Panc1 (cell line): ENCODE results near the gene PPP3R1.
"Not testable (repeated sequence)": the region's sequence is repeated elsewhere in the genome, so short reads cannot be mapped to it uniquely, and the experiment has no call there.

Source experiments
- POLR2AphosphoS5 ChIP-seq: IDR thresholded peaks from 2 replicates; pipeline ENCODE4 v1.6.1; 2012; ENCODE audit warnings: mild to moderate bottlenecking, low read depth, low read length, moderate library complexity
- SIN3A ChIP-seq: IDR thresholded peaks from 2 replicates; pipeline ENCODE4 v1.6.1; 2012; ENCODE audit warnings: low read depth, mild to moderate bottlenecking, low read length, moderate library complexity, borderline replicate concordance; ENCODE audit not compliant: insufficient read depth
- TCF7L2 ChIP-seq: IDR thresholded peaks from 2 replicates; pipeline ENCODE4 v1.6.1; 2011; ENCODE audit warnings: mild to moderate bottlenecking, low read depth, low read length, inconsistent platforms
- TF ChIP-seq, protein P1 (sequence below): fragments of 450-650 bp; IDR thresholded peaks from 2 replicates; pipeline ENCODE4 v1.5.1; 2017; ENCODE audit warnings: mild to moderate bottlenecking

GRCh38 chr2:68175210-68175609 lies 77.1 kb downstream of the PPP3R1 start:
- not testable (repeated sequence) for TF ChIP-seq POLR2AphosphoS5, SIN3A, TCF7L2
- TF ChIP-seq, protein P1, sequence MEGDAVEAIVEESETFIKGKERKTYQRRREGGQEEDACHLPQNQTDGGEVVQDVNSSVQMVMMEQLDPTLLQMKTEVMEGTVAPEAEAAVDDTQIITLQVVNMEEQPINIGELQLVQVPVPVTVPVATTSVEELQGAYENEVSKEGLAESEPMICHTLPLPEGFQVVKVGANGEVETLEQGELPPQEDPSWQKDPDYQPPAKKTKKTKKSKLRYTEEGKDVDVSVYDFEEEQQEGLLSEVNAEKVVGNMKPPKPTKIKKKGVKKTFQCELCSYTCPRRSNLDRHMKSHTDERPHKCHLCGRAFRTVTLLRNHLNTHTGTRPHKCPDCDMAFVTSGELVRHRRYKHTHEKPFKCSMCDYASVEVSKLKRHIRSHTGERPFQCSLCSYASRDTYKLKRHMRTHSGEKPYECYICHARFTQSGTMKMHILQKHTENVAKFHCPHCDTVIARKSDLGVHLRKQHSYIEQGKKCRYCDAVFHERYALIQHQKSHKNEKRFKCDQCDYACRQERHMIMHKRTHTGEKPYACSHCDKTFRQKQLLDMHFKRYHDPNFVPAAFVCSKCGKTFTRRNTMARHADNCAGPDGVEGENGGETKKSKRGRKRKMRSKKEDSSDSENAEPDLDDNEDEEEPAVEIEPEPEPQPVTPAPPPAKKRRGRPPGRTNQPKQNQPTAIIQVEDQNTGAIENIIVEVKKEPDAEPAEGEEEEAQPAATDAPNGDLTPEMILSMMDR: not testable (repeated sequence)
